HepG2 (cell line): ENCODE measurements around the gene SPRED2. TPM values are rescaled to one million over a fixed set of nuclear protein-coding genes. Genes with fewer than 3 reads are reported as not detected.
A peak's percentile ranks its signal among the peaks of the same experiment; 100 is the strongest.

ENCODE experiments used
- ARID4A ChIP-seq: sonication (generic); formaldehyde crosslinking; IDR thresholded peaks from 2 replicates; pipeline ENCODE4 v1.5.0; 2020; ENCODE audit warnings: mild to moderate bottlenecking, missing genetic modification reagents, borderline replicate concordance
- ASH2L ChIP-seq: fragments of 300-600, 200-600 bp; sonication (generic); IDR thresholded peaks from 2 replicates; pipeline ENCODE4 v1.7.0; 2017; ENCODE audit warnings: low read depth, mild to moderate bottlenecking, moderate library complexity, mixed read lengths, low read length; ENCODE audit not compliant: insufficient read length
- BCL3 ChIP-seq: sonication (generic); formaldehyde crosslinking; IDR thresholded peaks from 2 replicates; pipeline ENCODE4 v1.5.1; 2020; ENCODE audit warnings: mild to moderate bottlenecking, missing genetic modification reagents, moderate library complexity
- ELK4 ChIP-seq: sonication (generic); formaldehyde crosslinking; IDR thresholded peaks from 2 replicates; pipeline ENCODE4 v1.9.0; 2021; ENCODE audit warnings: missing genetic modification reagents, borderline replicate concordance
- FOXO1 ChIP-seq: sonication (generic); formaldehyde crosslinking; IDR thresholded peaks from 2 replicates; pipeline ENCODE4 v1.4.0; 2020; ENCODE audit warnings: missing genetic modification reagents
- HNF1B ChIP-seq: sonication (generic); formaldehyde crosslinking; IDR thresholded peaks from 2 replicates; pipeline ENCODE4 v1.5.1; 2020; ENCODE audit warnings: mild to moderate bottlenecking, moderate library complexity, missing genetic modification reagents
- MXD4 ChIP-seq: IDR thresholded peaks from 2 replicates; pipeline ENCODE4 v1.6.1; 2016; ENCODE audit warnings: mild to moderate bottlenecking, missing biosample characterization, missing genetic modification reagents
- PHF8 ChIP-seq: sonication (generic); formaldehyde crosslinking; IDR thresholded peaks from 2 replicates; pipeline ENCODE4 v1.5.0; 2020; ENCODE audit warnings: missing genetic modification reagents
- RORA ChIP-seq: sonication (generic); formaldehyde crosslinking; IDR thresholded peaks from 2 replicates; pipeline ENCODE4 v1.5.0; 2020; ENCODE audit warnings: mild to moderate bottlenecking, missing genetic modification reagents, moderate library complexity
- TARDBP ChIP-seq: sonication (generic); formaldehyde crosslinking; IDR thresholded peaks from 2 replicates; pipeline ENCODE4 v1.8.0; 2022; ENCODE audit warnings: mild to moderate bottlenecking, missing genetic modification reagents
- TFE3 ChIP-seq: IDR thresholded peaks from 2 replicates; pipeline ENCODE4 v1.6.1; 2016
- U2AF2 ChIP-seq: fragments of 200-400 bp; formaldehyde crosslinking; IDR thresholded peaks from 2 replicates; pipeline ENCODE4 v1.6.1; 2017; ENCODE audit warnings: low read depth, mild to moderate bottlenecking, low read length
- ZKSCAN1 ChIP-seq: fragments of 150-350 bp; IDR thresholded peaks from 2 replicates; pipeline ENCODE4 v1.6.1; 2014; ENCODE audit warnings: low read length
- ZNF274 ChIP-seq: sonication (generic); formaldehyde crosslinking; IDR thresholded peaks from 2 replicates; pipeline ENCODE4 v1.5.1; 2020; ENCODE audit warnings: mild to moderate bottlenecking, missing genetic modification reagents
- ZNF3 ChIP-seq: IDR thresholded peaks from 2 replicates; pipeline ENCODE4 v1.7.0; 2017; ENCODE audit warnings: inconsistent platforms
- ZNF343 ChIP-seq: sonication (generic); formaldehyde crosslinking; IDR thresholded peaks from 2 replicates; pipeline ENCODE4 v1.4.0; 2020; ENCODE audit warnings: mild to moderate bottlenecking, missing genetic modification reagents
- ZNF558 ChIP-seq: sonication (generic); formaldehyde crosslinking; IDR thresholded peaks from 2 replicates; pipeline ENCODE4 v1.9.0; 2022; ENCODE audit warnings: mild to moderate bottlenecking, missing genetic modification reagents, borderline replicate concordance
- ZNF619 ChIP-seq: sonication (generic); formaldehyde crosslinking; IDR thresholded peaks from 2 replicates; pipeline ENCODE4 v1.4.0; 2020; ENCODE audit warnings: mild to moderate bottlenecking, missing genetic modification reagents
- polyA plus RNA-seq, 8 experiments: library from polyadenylated mRNA; depleted of rRNA in 3 of 8; stranded (reverse) in 7 of 8; unstranded in 1 of 8; fragments of >200 nt; fragmentation: Illumina TruSeq in 4 of 8; extraction: Trizol in 4 of 8; gene quantifications; 2 replicates each; pipeline versions ENCODE4 v1.2.1 to v1.2.3, GENCODE V29; 2011 to 2016; ENCODE audit warnings: low read depth in 4 of 8, missing spikeins in 1 of 8, mixed read lengths in 1 of 8; ENCODE audit not compliant: insufficient read depth in 1 of 8
- total RNA-seq, 5 experiments: library from RNA; depleted of rRNA; stranded (reverse); fragments of >200 nt; fragmentation: Illumina TruSeq; extraction: Trizol; gene quantifications; 2 replicates each; pipeline ENCODE4 v1.2.3, GENCODE V29; 2016; ENCODE audit warnings: low read depth in 1 of 5

Gene SPRED2
- total and polyA plus RNA-seq, 2 of the 13 experiments (the other 11 are each of a cell fraction or from before 2014, with no cell fraction given), result 13.0 to 37.0 TPM

- no peak for TF ChIP-seq ZKSCAN1
- 0 out of 2 replicates have a peak, but pooled peaks have one; percentile 42 for TF ChIP-seq ZNF558
- TF ChIP-seq BCL3, result peak; percentile 56; the same call in 1 of the 2 replicates
- TF ChIP-seq FOXO1 (CRISPR knock-in tag), result peak; percentile 33; the same call in 1 of the 2 replicates
- no peak for TF ChIP-seq ELK4 (CRISPR knock-in tag)
- no peak for TF ChIP-seq RORA (CRISPR knock-in tag)
- no peak; the same call in 1 of the 2 replicates for TF ChIP-seq PHF8 (CRISPR knock-in tag)
- TF ChIP-seq TFE3, result peak; percentile 49; the same call in 1 of the 2 replicates
- no peak for TF ChIP-seq ZNF3 (CRISPR knock-in tag)
- TF ChIP-seq U2AF2, result 0 out of 2 replicates have a peak, but pooled peaks have one; percentile 32
- no peak for TF ChIP-seq ZNF343 (CRISPR knock-in tag)
- peak; percentile 94 for TF ChIP-seq ZNF619 (CRISPR knock-in tag)
- peak; percentile 65 for TF ChIP-seq ARID4A
- TF ChIP-seq ZNF274, result 0 out of 2 replicates have a peak, but pooled peaks have one; percentile 47
- TF ChIP-seq MXD4, result peak; percentile 41; the same call in 1 of the 2 replicates
- TF ChIP-seq ASH2L, result peak; percentile 74
- TF ChIP-seq HNF1B (CRISPR knock-in tag), result peak; percentile 40; the same call in 1 of the 2 replicates
- TF ChIP-seq TARDBP (CRISPR knock-in tag), result no peak
These were observed 1.6 kb downstream of the SPRED2 start (continued) for GRCh38 chr2:65430603-65431420.
